Endothelial cell (in vitro differentiated cells): ENCODE results near the gene BNIP5. TPM values are rescaled to one million over a fixed set of nuclear protein-coding genes. Genes with fewer than 3 reads are reported as not detected.
"Not testable (repeated sequence)": the region's sequence is repeated elsewhere in the genome, so short reads cannot be mapped to it uniquely, and the experiment has no call there.

Experiments used
- DNase-seq: peaks from one replicate; pipeline ENCODE4 v3.0.0; 2021; ENCODE audit warnings: low spot score
- H3K27ac Mint-ChIP-seq: one replicate; pipeline ENCODE4 v1.8.0; 2021; ENCODE audit warnings: mixed read lengths, inconsistent platforms; ENCODE audit not compliant: unreplicated experiment
- H3K27me3 Mint-ChIP-seq: one replicate; pipeline ENCODE4 v1.8.0; 2021; ENCODE audit warnings: mild to moderate bottlenecking, moderate library complexity, mixed read lengths, inconsistent platforms; ENCODE audit not compliant: unreplicated experiment
- H3K36me3 Mint-ChIP-seq: one replicate; pipeline ENCODE4 v1.8.0; 2021; ENCODE audit warnings: mild to moderate bottlenecking, low read depth, mixed read lengths, inconsistent platforms; ENCODE audit not compliant: unreplicated experiment
- H3K4me1 Mint-ChIP-seq: one replicate; pipeline ENCODE4 v1.8.0; 2021; ENCODE audit warnings: mild to moderate bottlenecking, mixed read lengths, inconsistent platforms; ENCODE audit not compliant: unreplicated experiment
- H3K4me3 Mint-ChIP-seq: one replicate; pipeline ENCODE4 v1.8.0; 2021; ENCODE audit warnings: mild to moderate bottlenecking, mixed read lengths, inconsistent platforms; ENCODE audit not compliant: unreplicated experiment
- H3K9me3 Mint-ChIP-seq: one replicate; pipeline ENCODE4 v1.8.0; 2021; ENCODE audit warnings: mixed read lengths, inconsistent platforms; ENCODE audit not compliant: unreplicated experiment
- CTCF ChIP-seq: fragments of 200-600 bp; sonication (generic); IDR thresholded peaks from one replicate; pipeline ENCODE4 v1.5.0; 2021; ENCODE audit warnings: antibody characterized with exemption; ENCODE audit not compliant: unreplicated experiment
- total RNA-seq: library from RNA; stranded (reverse); fragmentation: NEBNext Ultra II Directional; extraction: Animal tissue kit (Norgen Biotek cat#: 25700); gene quantifications from one replicate; pipeline ENCODE4 v1.2.1, GENCODE V29; 2021; ENCODE audit not compliant: unreplicated experiment

Gene BNIP5
- total RNA-seq, 1 donor from 2014 or later: not detected

GRCh38 chr6:36368421-36368820, 31.7 kb upstream of the BNIP5 start:
- H3K27ac Mint-ChIP-seq: no peak overlapping the region
- H3K4me1 Mint-ChIP-seq: peaks cover 23% of the 10 kb centered on the region
- H3K36me3 Mint-ChIP-seq: no peaks in the 10 kb centered on the region

GRCh38 chr6:36367743-36368142, 31.1 kb upstream of the BNIP5 start:
- no peaks in the 10 kb centered on the region for H3K9me3 Mint-ChIP-seq
- no peak for DNase-seq
- peaks cover 4% of the 10 kb centered on the region for H3K27me3 Mint-ChIP-seq
- no peak overlapping the region for H3K4me3 Mint-ChIP-seq
- H3K27ac Mint-ChIP-seq: no peak overlapping the region
- H3K4me1 Mint-ChIP-seq: peaks cover 23% of the 10 kb centered on the region
- TF ChIP-seq CTCF: no peak
- H3K36me3 Mint-ChIP-seq: peaks cover 3% of the 10 kb centered on the region

More at GRCh38 chr6:36368421-36368820, 31.7 kb upstream of the BNIP5 start:
- DNase-seq: no peak
- Mint-ChIP-seq H3K9me3 (no peaks in the 10 kb centered on the region), H3K27me3 (peaks cover 5% of the 10 kb centered on the region), H3K4me3 (no peak overlapping the region)
- no peak for TF ChIP-seq CTCF

- H3K9me3 Mint-ChIP-seq: no peaks in the 10 kb centered on the region
- H3K4me1 Mint-ChIP-seq: peaks cover 23% of the 10 kb centered on the region
- TF ChIP-seq CTCF: no peak
- H3K36me3 Mint-ChIP-seq: peaks cover 3% of the 10 kb centered on the region
- no peak overlapping the region for H3K27ac Mint-ChIP-seq
- H3K27me3 Mint-ChIP-seq: no peaks in the 10 kb centered on the region
- no peak for DNase-seq
- no peak overlapping the region for H3K4me3 Mint-ChIP-seq
Observed at GRCh38 chr6:36364669-36365479, 28.2 kb upstream of the BNIP5 start.

- H3K9me3 Mint-ChIP-seq, H3K27me3 Mint-ChIP-seq, H3K27ac Mint-ChIP-seq, H3K4me3 Mint-ChIP-seq, DNase-seq, H3K36me3 Mint-ChIP-seq: not testable (repeated sequence)
- H3K4me1 Mint-ChIP-seq: peaks cover 23% of the 10 kb centered on the region
Observed at GRCh38 chr6:36364061-36364635, 27.5 kb upstream of the BNIP5 start.

DNA sequence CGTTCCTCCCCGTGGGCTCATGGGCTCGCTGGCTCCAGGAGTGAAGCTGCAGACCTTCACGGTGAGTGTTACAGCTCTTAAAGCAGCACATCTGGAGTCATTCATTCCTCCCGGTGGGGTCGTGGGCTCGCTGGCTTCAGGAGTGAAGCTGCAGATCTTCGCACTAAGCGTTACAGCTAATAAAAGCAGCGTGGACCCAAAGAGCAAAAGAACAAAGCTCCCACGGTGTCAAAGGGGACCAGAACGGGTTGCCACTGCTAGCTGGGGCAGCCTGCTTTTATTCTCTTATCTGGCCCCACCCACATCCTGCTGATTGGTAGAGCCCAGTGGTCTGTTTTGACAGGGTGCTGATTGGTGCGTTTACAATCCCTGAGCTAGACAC, 26.7 kb upstream of the BNIP5 start:
- not testable (repeated sequence) for H3K9me3 Mint-ChIP-seq, H3K36me3 Mint-ChIP-seq, H3K27ac Mint-ChIP-seq, H3K4me3 Mint-ChIP-seq, DNase-seq, H3K27me3 Mint-ChIP-seq
- H3K4me1 Mint-ChIP-seq: peaks cover 24% of the 10 kb centered on the region
